Kidney (tissue), 14 donors: ENCODE data around the gene ELOVL6. TPM values are rescaled to one million over a fixed set of nuclear protein-coding genes. Genes with fewer than 3 reads are reported as not detected.

Experiments used
- DNase-seq, 5 donors: peaks; one replicate each; pipeline ENCODE4 v3.0.0-alpha.2; 2013 to 2020
- FAIRE-seq: peaks from 2 replicates; lab custom pipeline; 2012; peaks lifted over from hg19 to GRCh38; lab: Jason Lieb, UNC
- H3K27ac ChIP-seq, 2 donors: one replicate each; pipeline ENCODE4 v1.7.0; 2013; ENCODE audit warnings: low read depth in 2 of 2, low read length in 2 of 2, inconsistent platforms in 1 of 2
- H3K27me3 ChIP-seq: one replicate; pipeline ENCODE4 v1.7.1; 2013; ENCODE audit warnings: low read length, inconsistent platforms; ENCODE audit not compliant: control insufficient read depth, insufficient read depth
- H3K36me3 ChIP-seq, 3 donors: one replicate each; pipeline versions ENCODE4 v1.7.0 to v1.7.1; 2013; ENCODE audit warnings: low read length in 3 of 3, control low read depth in 1 of 3, inconsistent platforms in 1 of 3; ENCODE audit not compliant: insufficient read depth in 3 of 3, control insufficient read depth in 2 of 3
- H3K4me1 ChIP-seq, 3 donors: one replicate each; pipeline versions ENCODE4 v1.7.0 to v1.7.1; 2013; ENCODE audit warnings: low read length in 3 of 3, inconsistent platforms in 1 of 3, low read depth in 1 of 3; ENCODE audit not compliant: control insufficient read depth in 2 of 3, insufficient read depth in 2 of 3
- H3K4me3 ChIP-seq, 3 donors: one replicate each; pipeline versions ENCODE4 v1.7.0 to v1.8.1; 2013; ENCODE audit warnings: low read length in 3 of 3, control low read depth in 1 of 3, inconsistent platforms in 1 of 3
- H3K9ac ChIP-seq, 3 donors: one replicate each; pipeline versions ENCODE4 v1.7.0 to v1.7.1; 2013; ENCODE audit warnings: low read length in 3 of 3, control low read depth in 1 of 3, inconsistent platforms in 1 of 3
- H3K9me3 ChIP-seq, 3 donors: one replicate each; pipeline versions ENCODE4 v1.7.0 to v1.7.1; 2013; ENCODE audit warnings: low read length in 3 of 3, control low read depth in 1 of 3, inconsistent platforms in 1 of 3; ENCODE audit not compliant: control insufficient read depth in 2 of 3, insufficient read depth in 1 of 3
- CTCF ChIP-seq: IDR thresholded peaks from 3 replicates; pipeline ENCODE4 v1.5.1; 2012; ENCODE audit warnings: mild to moderate bottlenecking, moderate library complexity, borderline replicate concordance; ENCODE audit not compliant: insufficient read depth; ENCODE audit errors: extremely low read depth
- intact Hi-C: fragments of 100-400 bp; cut with DNase I; formaldehyde crosslinking; loops from one replicate; pipeline ENCODE4 v1.11.1; 2022
- polyA plus RNA-seq: library from polyadenylated mRNA; stranded (reverse); fragments of 350-450 nt; fragmentation: Illumina TruSeq; extraction: RNeasy Lipid Tissue Mini Kit (QIAGEN cat#74804); gene quantifications from one replicate; pipeline ENCODE4 v1.2.3, GENCODE V29; 2014; ENCODE audit warnings: low read depth, low replicate concordance; ENCODE audit not compliant: insufficient read depth
- total RNA-seq: library from RNA; stranded (reverse); fragmentation: NEBNext Ultra II Directional; extraction: Animal tissue kit (Norgen Biotek cat#: 25700); gene quantifications from one replicate; pipeline ENCODE4 v1.2.1, GENCODE V29; 2021
- donor health status: control.
- donor health status: control.
- donor health status: control.
- donor health status: control.
- donor health status: control.
- donor health status: DM: yes; HTN: yes; CAD: no.
- donor health status: Normal renal cell carcinoma (clear cell type).

ELOVL6 gene
- total and polyA plus RNA-seq, 2 donors from 2014 or later = 10.7 to 21.5 TPM

DNA sequence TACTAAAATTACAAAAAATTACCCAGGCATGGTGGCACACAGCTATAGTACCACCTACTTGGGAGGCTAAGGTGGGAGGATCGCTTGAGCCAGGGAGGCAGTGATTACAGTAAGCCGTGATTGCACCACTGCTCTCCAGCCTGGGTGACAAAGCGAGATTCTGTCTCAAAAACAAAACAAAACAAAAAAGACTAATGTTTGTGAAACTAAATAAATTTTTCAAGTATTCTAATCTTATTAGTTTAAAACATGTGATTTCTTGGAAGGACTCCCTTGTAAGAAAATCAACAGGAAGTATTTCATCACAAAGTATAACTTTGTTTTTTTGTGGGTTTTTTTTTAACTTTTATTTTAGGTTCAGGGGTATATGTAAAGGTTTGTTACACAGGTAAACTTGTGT is 196.1 kb downstream of the ELOVL6 start:
- TF ChIP-seq CTCF = no peak
- FAIRE-seq (no peak), DNase-seq (no peak)
- Histone ChIP-seq H3K4me1 (peaks cover 0 to 12% (median 9%) of the 10 kb centered on the region in 3 donors), H3K9ac (no peak overlapping the region), H3K27ac (no peak overlapping the region), H3K9me3 (no peaks in the 10 kb centered on the region), H3K36me3 (no peaks in the 10 kb centered on the region), H3K4me3 (no peak overlapping the region), H3K27me3 (no peaks in the 10 kb centered on the region)
- intact Hi-C loops = loop anchor here (5.0 kb wide), 1 partner anchor 510 kb away; no protein-coding TSS in a partner anchor

DNA sequence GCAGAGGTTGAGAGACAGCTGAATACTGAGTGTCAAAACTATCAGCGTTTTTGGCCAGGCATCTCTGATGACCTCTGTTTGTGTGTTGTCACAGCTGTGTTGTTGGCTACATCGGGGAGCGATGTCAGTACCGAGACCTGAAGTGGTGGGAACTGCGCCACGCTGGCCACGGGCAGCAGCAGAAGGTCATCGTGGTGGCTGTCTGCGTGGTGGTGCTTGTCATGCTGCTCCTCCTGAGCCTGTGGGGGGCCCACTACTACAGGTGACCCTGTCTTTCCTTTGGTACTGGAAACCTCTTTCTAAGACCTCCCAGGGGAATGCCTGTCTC is 198.9 kb downstream of the ELOVL6 start:
- TF ChIP-seq CTCF = no peak
- intact Hi-C loops = no loop called here
- Histone ChIP-seq H3K4me3 (no peak overlapping the region), H3K9me3 (no peaks in the 10 kb centered on the region), H3K27me3 (no peaks in the 10 kb centered on the region), H3K36me3 (no peaks in the 10 kb centered on the region), H3K27ac (no peak overlapping the region), H3K4me1 (no peaks in the 10 kb centered on the region), H3K9ac (no peak overlapping the region)
- FAIRE-seq = no peak
- peak in 1 of 5 donors; percentile 33 for DNase-seq

DNA sequence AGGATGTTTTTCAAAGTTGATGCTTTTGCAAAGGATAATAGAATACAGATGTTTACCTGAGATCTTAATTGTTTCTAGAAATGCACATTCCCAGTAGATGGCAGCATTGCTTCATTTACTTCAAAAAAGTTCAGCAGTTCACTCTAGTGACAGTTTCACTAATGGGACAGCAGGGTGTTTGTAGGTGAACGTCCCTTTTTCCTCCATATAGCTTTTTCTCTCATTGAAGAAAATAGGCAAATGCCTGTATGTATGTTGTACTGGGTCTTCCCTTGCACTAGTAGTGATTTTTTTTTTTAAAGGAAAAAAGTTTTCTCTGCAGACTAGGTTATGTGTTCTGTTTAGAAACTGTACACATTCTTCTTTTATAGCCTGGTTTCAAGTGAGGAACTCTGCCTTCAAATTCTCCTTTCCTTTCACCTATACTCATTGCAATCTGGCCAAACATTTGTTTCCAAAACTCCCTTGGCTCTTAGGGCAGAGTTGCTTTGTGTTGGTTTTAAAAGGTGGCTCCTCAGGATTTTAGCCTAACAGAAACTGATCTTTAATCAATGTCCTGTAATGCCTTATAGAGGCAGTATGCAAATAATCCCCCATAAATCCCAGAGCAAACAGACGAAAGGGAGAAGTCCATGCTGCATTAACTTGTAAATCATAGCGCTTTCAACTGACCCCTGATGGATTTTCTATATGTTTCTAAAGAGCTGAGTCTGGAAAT is 199.4 kb downstream of the ELOVL6 start:
- Histone ChIP-seq H3K4me3 (no peak overlapping the region), H3K9ac (no peak overlapping the region), H3K27me3 (no peaks in the 10 kb centered on the region), H3K4me1 (no peaks in the 10 kb centered on the region), H3K9me3 (no peaks in the 10 kb centered on the region), H3K36me3 (no peaks in the 10 kb centered on the region), H3K27ac (no peak overlapping the region)
- intact Hi-C loops = no loop called here
- peak in 2 of 5 donors; percentile 86 to 87 for DNase-seq
- TF ChIP-seq CTCF = peak; percentile 61
- peak; percentile 93 for FAIRE-seq
